K562 (cell line): ENCODE measurements around the gene MGAT5. TPM values are rescaled to one million over a fixed set of nuclear protein-coding genes. Genes with fewer than 3 reads are reported as not detected.

ENCODE experiments used
- ATAC-seq: fragments of 200-7000 bp; cut with Tn5 transposase; 3 replicates; pipeline ENCODE4 v1.9.1; 2020; ENCODE audit warnings: moderate library complexity
- BruUV-seq: library from RNA; stranded (reverse); fragments of 400-500 nt; replicated peaks from 2 replicates; lab custom pipeline; 2021; lab: Mats Ljungman, UMichigan
- CTCF ChIA-PET: fragments of 300-600 bp; formaldehyde crosslinking; extraction: SDS; loops from one replicate; lab custom pipeline; 2021; ENCODE audit warnings: low intra/inter-chr PET ratio; lab: Yijun Ruan, JAX
- POLR2A ChIA-PET: fragments of 300-600, 350-650 bp; sonication (Branson Sonifier 250); formaldehyde crosslinking; extraction: SDS; loops from one replicate; lab custom pipeline; 2021; ENCODE audit warnings: antibody characterized with exemption, inconsistent platforms; lab: Yijun Ruan, JAX
- DNase-seq, 4 experiments: peaks; one replicate each; pipeline versions ENCODE4 v3.0.0 to v3.0.0-alpha.2; 2011 to 2018; ENCODE audit warnings: low spot score in 3 of 4, mixed read lengths in 3 of 4; ENCODE audit errors: extremely low read depth in 1 of 4
- FAIRE-seq: peaks from 2 replicates; lab custom pipeline; 2011; peaks lifted over from hg19 to GRCh38; lab: Jason Lieb, UNC
- H2AFZ ChIP-seq: 2 replicates; pipeline ENCODE4 v1.6.0; 2011; ENCODE audit warnings: low read depth, low read length, control low read depth, inconsistent platforms
- H3K27ac ChIP-seq: fragments of 200-600 bp; 3 replicates; pipeline ENCODE4 v1.8.0; 2011; ENCODE audit warnings: low read depth, mild to moderate bottlenecking, control low read depth, inconsistent platforms, low read length, moderate library complexity, mixed read lengths; ENCODE audit errors: extremely low read depth
- H3K27me3 ChIP-seq, 2 experiments: fragments of 300-600 bp in 1 of 2; 2 replicates in 1 of 2; 3 replicates in 1 of 2; pipeline versions ENCODE4 v1.6.0 to v1.8.0; 2011; ENCODE audit warnings: inconsistent platforms in 2 of 2, low read length in 2 of 2, mild to moderate bottlenecking in 1 of 2, mixed read lengths in 1 of 2, moderate library complexity in 1 of 2; ENCODE audit not compliant: control insufficient read depth in 2 of 2, insufficient read depth in 2 of 2
- H3K36me3 ChIP-seq: fragments of 300-600 bp; 3 replicates; pipeline ENCODE4 v1.8.0; 2011; ENCODE audit warnings: mild to moderate bottlenecking, low read length, inconsistent platforms; ENCODE audit not compliant: control insufficient read depth, insufficient read depth
- H3K4me1 ChIP-seq, 2 experiments: fragments of 200-600 bp in 1 of 2; replicated peaks in 1 of 2; 2 replicates in 1 of 2; 3 replicates in 1 of 2; pipeline versions ENCODE4 v1.5.1 to v1.8.0; 2011; ENCODE audit warnings: inconsistent platforms in 2 of 2, low read length in 2 of 2, mild to moderate bottlenecking in 1 of 2, mixed read lengths in 1 of 2, moderate library complexity in 1 of 2; ENCODE audit not compliant: control insufficient read depth in 2 of 2, insufficient read depth in 2 of 2
- H3K4me2 ChIP-seq: 2 replicates; pipeline ENCODE4 v1.6.1; 2011; ENCODE audit warnings: low read length, control low read depth, inconsistent platforms, mixed read lengths; ENCODE audit not compliant: insufficient read depth
- H3K4me3 ChIP-seq: fragments of 200-600 bp; sonication (generic), shearing (Covaris generic); 2 replicates; pipeline ENCODE4 v1.5.1; 2016; ENCODE audit warnings: control low read depth, inconsistent platforms
- H3K79me2 ChIP-seq: fragments of 200-600 bp; 3 replicates; pipeline ENCODE4 v1.8.0; 2011; ENCODE audit warnings: low read length, inconsistent platforms; ENCODE audit not compliant: control insufficient read depth, insufficient read depth
- H3K9ac ChIP-seq, 2 experiments: 2 replicates each; pipeline versions ENCODE4 v1.6.0 to v1.6.1; 2011; ENCODE audit warnings: low read depth in 2 of 2, low read length in 2 of 2, control low read depth in 1 of 2, inconsistent platforms in 1 of 2, mild to moderate bottlenecking in 1 of 2, mixed read lengths in 1 of 2; ENCODE audit not compliant: insufficient read depth in 1 of 2
- H3K9me1 ChIP-seq: one replicate; pipeline ENCODE4 v1.6.0; 2011; ENCODE audit warnings: inconsistent platforms, mild to moderate bottlenecking, low read length, moderate library complexity; ENCODE audit not compliant: control insufficient read depth, insufficient read depth
- H3K9me3 ChIP-seq: replicated peaks from 2 replicates; pipeline ENCODE4 v1.5.1; 2011; ENCODE audit warnings: low read depth, low read length, inconsistent platforms; ENCODE audit not compliant: control insufficient read depth, insufficient read depth
- H4K20me1 ChIP-seq: replicated peaks from 2 replicates; pipeline ENCODE4 v1.6.1; 2011; ENCODE audit warnings: low read length, inconsistent platforms, mixed read lengths; ENCODE audit not compliant: control insufficient read depth, insufficient read depth
- MED1 ChIP-seq: sonication (generic); formaldehyde crosslinking; IDR thresholded peaks from 2 replicates; pipeline ENCODE4 v1.8.1; 2023; ENCODE audit warnings: missing genetic modification reagents, borderline replicate concordance
- MTF1 ChIP-seq: fragments of 250-450 bp; sonication (Bioruptor Pico); IDR thresholded peaks from 2 replicates; pipeline ENCODE4 v1.9.0; 2021; ENCODE audit warnings: moderate library complexity, mild to moderate bottlenecking, inconsistent platforms, borderline replicate concordance
- MXD1 ChIP-seq: fragments of 250-450 bp; sonication (Bioruptor Pico); IDR thresholded peaks from 2 replicates; pipeline ENCODE4 v1.8.0; 2021; ENCODE audit warnings: borderline replicate concordance, mild to moderate bottlenecking, moderate library complexity; ENCODE audit not compliant: poor library complexity, severe bottlenecking
- RBM39 ChIP-seq: fragments of 200-400 bp; formaldehyde crosslinking; optimal IDR thresholded peaks from 2 replicates; pipeline ENCODE3; 2018; ENCODE audit warnings: low read depth, low read length
- SREBF2 ChIP-seq: sonication (generic); formaldehyde crosslinking; IDR thresholded peaks from 2 replicates; pipeline ENCODE4 v1.4.0; 2020; ENCODE audit warnings: mild to moderate bottlenecking, missing genetic modification reagents
- XRCC3 ChIP-seq: fragments of 450-650 bp; IDR thresholded peaks from 2 replicates; pipeline ENCODE4 v1.6.1; 2017; ENCODE audit warnings: mild to moderate bottlenecking, moderate library complexity
- XRCC4 ChIP-seq: IDR thresholded peaks from one replicate; pipeline ENCODE4 v1.6.1; 2011; ENCODE audit not compliant: insufficient read depth, insufficient read length; ENCODE audit errors: extremely low read depth
- ZNF282 ChIP-seq: sonication (generic); formaldehyde crosslinking; IDR thresholded peaks from 2 replicates; pipeline ENCODE4 v1.8.1; 2023; ENCODE audit warnings: missing genetic modification reagents
- WGBS: fragments of 100-300 bp; shearing (Covaris generic); methylation state at CpG from one replicate; pipeline ENCODE4 v1.1.6; 2016; ENCODE audit warnings: low coverage, mixed read lengths; ENCODE audit not compliant: insufficient coverage; ENCODE audit errors: missing lambda C conversion rate; 5-methylcytosine and 5-hydroxymethylcytosine counted together
- in situ Hi-C: fragments of 300-500 bp; cut with MboI; formaldehyde crosslinking; loops from 4 replicates; pipeline ENCODE4 v1.15.0; 2018; ENCODE audit warnings: inconsistent platforms, mixed read lengths
- intact Hi-C: fragments of 100-400 bp; cut with micrococcal nuclease; formaldehyde crosslinking; loops from 2 replicates; pipeline ENCODE4 v1.14.2; 2022
- polyA plus RNA-seq, 8 experiments: library from polyadenylated mRNA; depleted of rRNA in 4 of 8; stranded (reverse) in 5 of 8; unstranded in 3 of 8; fragments of >200 nt; fragmentation: Nextera tagmentation in 2 of 8; fragmentation: Illumina TruSeq in 1 of 8; extraction: Ambion mirVana in 2 of 8; extraction: Trizol in 1 of 8; gene quantifications; 2 replicates each; pipeline versions ENCODE4 v1.2.1 to v1.2.3, GENCODE V29; 2011 to 2014; ENCODE audit warnings: inconsistent platforms in 1 of 8, missing spikeins in 1 of 8
- total RNA-seq, 7 experiments: library from RNA; depleted of rRNA in 6 of 7; stranded (reverse); fragments of >200 nt in 6 of 7; fragmentation: Illumina TruSeq in 2 of 7; extraction: Trizol in 2 of 7; gene quantifications; 2 replicates each; pipeline versions ENCODE4 v1.2.1 to v1.2.3, GENCODE V29; 2011 to 2021; ENCODE audit warnings: low replicate concordance in 1 of 7

MGAT5 gene
- total and polyA plus RNA-seq, 9 of the 15 experiments (the other 6 are each of a cell fraction or from before 2014, with no cell fraction given): 1.6 to 18.6 (median 11.1) TPM

GRCh38 chr2:134395779-134396178 lies 141.9 kb downstream of the MGAT5 start:
- Histone ChIP-seq H4K20me1 (no peaks in the 10 kb centered on the region), H3K36me3 (no peaks in the 10 kb centered on the region), H2AFZ (no peak overlapping the region), H3K79me2 (no peaks in the 10 kb centered on the region), H3K9me1 (no peaks in the 10 kb centered on the region), H3K4me1 (no peaks in the 10 kb centered on the region), H3K4me2 (no peak overlapping the region), H3K27ac (no peak overlapping the region), H3K27me3 (no peaks in the 10 kb centered on the region), H3K9me3 (no peaks in the 10 kb centered on the region), H3K9ac (no peak overlapping the region), H3K4me3 (no peak overlapping the region)
- FAIRE-seq: no peak
- in situ Hi-C loops (no loop called here), intact Hi-C loops (no loop called here)
- DNase-seq: no peak
- no peak for ATAC-seq
- WGBS: 38% methylated on average over 1 of the region's 1 CpG
- TF ChIP-seq MXD1 (CRISPR knock-in tag): no peak
- TF ChIP-seq XRCC3: no peak
- TF ChIP-seq XRCC4: no peak
- ChIA-PET POLR2A (interaction anchor here (0.6 to 0.7 kb wide), 2 partner anchors 278 to 369 kb away, joined by 3 to 4 read pairs; no protein-coding TSS in a partner anchor), CTCF (no interaction called here)
- no TSS peak for BruUV-seq

GRCh38 chr2:134396493-134396892 lies 142.6 kb downstream of the MGAT5 start:
- BruUV-seq: no TSS peak
- no peak overlapping the region for H3K27ac ChIP-seq

More at GRCh38 chr2:134396493-134396892, 142.6 kb downstream of the MGAT5 start:
- TF ChIP-seq RBM39: no peak
- TF ChIP-seq SREBF2 (CRISPR knock-in tag): no peak
- TF ChIP-seq MTF1 (CRISPR knock-in tag): no peak
- no peak for TF ChIP-seq MED1 (CRISPR knock-in tag)
- no peak for TF ChIP-seq ZNF282 (CRISPR knock-in tag)
- in situ Hi-C loops (no loop called here), intact Hi-C loops (no loop called here)
- FAIRE-seq: no peak
- no peak for DNase-seq
- CTCF ChIA-PET: no interaction called here
- Histone ChIP-seq H3K9ac (no peak overlapping the region; a peak in 1 of 4 replicates), H3K36me3 (no peaks in the 10 kb centered on the region), H3K27me3 (no peaks in the 10 kb centered on the region), H4K20me1 (no peaks in the 10 kb centered on the region), H3K9me1 (no peaks in the 10 kb centered on the region), H3K4me1 (peaks cover 0 to 4% of the 10 kb centered on the region in 2 experiments; a peak in 2 of 5 replicates), H2AFZ (no peak overlapping the region), H3K4me2 (no peak overlapping the region), H3K9me3 (no peaks in the 10 kb centered on the region), H3K79me2 (no peaks in the 10 kb centered on the region), H3K4me3 (no peak overlapping the region)
- 41% methylated on average over 6 of the region's 6 CpGs for WGBS
- POLR2A ChIA-PET: interaction anchor here (0.6 to 0.7 kb wide), 2 partner anchors 369 to 541 kb away, joined by 3 to 4 read pairs; no protein-coding TSS in a partner anchor
- no peak for ATAC-seq
